SU-DHL-6 (cell line): ENCODE results near the gene KAT8.
A peak's percentile ranks its signal among the peaks of the same experiment; 100 is the strongest.

ENCODE experiments used
- EZH2phosphoT487 ChIP-seq: fragments of 200-600 bp; sonication (generic), shearing (Covaris generic); conservative IDR thresholded peaks from 2 replicates; pipeline ENCODE4 v1.6.1; 2018; ENCODE audit warnings: mild to moderate bottlenecking, antibody characterized with exemption, low read length, moderate library complexity, mixed read lengths
- TF ChIP-seq, protein P1 (sequence below): fragments of 200-600 bp; sonication (generic); IDR thresholded peaks from one replicate; pipeline ENCODE4 v1.5.1; 2017; ENCODE audit warnings: antibody characterized with exemption, mild to moderate bottlenecking, low read length, moderate library complexity; ENCODE audit not compliant: insufficient read depth, poor library complexity, severe bottlenecking

DNA sequence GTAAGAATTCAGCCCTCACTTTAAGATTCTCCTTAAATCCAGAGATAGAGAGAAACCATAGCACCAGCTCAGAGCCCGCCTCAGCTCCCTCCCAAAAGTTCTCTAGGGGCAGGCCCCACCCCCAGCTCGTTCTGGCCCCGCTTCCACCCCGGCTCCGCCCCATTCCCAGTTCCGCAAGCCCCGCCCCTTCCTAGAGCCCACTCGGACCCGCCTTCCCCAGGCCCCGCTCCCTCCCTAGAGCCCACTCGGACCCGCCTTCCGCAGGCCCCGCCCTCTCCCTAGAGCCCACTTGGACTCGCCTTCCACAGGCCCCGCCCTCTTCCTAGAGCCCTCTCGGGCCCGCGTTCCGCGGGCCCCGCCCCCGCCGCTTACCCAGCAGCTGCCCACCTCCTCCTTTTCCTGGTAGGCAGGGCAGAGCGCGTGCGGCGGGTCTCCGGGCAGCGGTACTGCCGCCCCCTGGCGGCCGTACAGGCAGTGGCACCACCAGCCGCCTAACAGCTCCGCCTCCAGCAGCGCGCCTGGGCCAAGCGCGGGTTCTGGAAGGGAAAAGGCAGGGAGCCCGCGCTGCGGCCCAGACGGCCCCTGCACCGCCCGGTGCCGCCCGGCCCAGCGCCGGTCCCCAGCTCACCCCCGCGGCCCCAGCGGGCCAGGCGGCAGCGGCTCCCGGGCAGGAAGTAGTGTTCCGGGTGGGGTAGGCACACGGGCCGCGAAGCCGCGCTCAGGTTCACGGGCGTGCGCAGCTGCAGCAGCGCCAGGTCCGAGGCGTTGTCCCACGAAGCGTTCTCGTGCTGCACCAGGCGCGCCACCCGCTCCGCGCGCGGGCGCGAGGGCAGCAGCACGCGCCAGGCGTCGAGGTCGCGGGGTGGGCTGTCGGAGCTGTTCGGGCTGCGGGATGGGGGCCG is 24.9 kb downstream of the KAT8 start:
- TF ChIP-seq, protein P1, sequence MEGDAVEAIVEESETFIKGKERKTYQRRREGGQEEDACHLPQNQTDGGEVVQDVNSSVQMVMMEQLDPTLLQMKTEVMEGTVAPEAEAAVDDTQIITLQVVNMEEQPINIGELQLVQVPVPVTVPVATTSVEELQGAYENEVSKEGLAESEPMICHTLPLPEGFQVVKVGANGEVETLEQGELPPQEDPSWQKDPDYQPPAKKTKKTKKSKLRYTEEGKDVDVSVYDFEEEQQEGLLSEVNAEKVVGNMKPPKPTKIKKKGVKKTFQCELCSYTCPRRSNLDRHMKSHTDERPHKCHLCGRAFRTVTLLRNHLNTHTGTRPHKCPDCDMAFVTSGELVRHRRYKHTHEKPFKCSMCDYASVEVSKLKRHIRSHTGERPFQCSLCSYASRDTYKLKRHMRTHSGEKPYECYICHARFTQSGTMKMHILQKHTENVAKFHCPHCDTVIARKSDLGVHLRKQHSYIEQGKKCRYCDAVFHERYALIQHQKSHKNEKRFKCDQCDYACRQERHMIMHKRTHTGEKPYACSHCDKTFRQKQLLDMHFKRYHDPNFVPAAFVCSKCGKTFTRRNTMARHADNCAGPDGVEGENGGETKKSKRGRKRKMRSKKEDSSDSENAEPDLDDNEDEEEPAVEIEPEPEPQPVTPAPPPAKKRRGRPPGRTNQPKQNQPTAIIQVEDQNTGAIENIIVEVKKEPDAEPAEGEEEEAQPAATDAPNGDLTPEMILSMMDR: peak; percentile 92
- TF ChIP-seq EZH2phosphoT487: no peak
